Prostate gland (tissue), 2 donors: ENCODE measurements around the gene OR2K2. TPM values are rescaled to one million over a fixed set of nuclear protein-coding genes. Genes with fewer than 3 reads are reported as not detected.

Source experiments
- DNase-seq: peaks from one replicate; pipeline ENCODE4 v3.0.0-alpha.2; 2019; ENCODE audit warnings: low spot score
- H3K27ac ChIP-seq, 2 donors: fragments of 200-600 bp; sonication (generic); 2 replicates each; pipeline ENCODE4 v1.5.1; 2017 to 2019
- H3K27me3 ChIP-seq: fragments of 200-600 bp; sonication (generic); replicated peaks from 2 replicates; pipeline ENCODE4 v1.5.1; 2019; ENCODE audit not compliant: insufficient read depth
- H3K36me3 ChIP-seq, 2 donors: fragments of 200-600 bp; sonication (generic); 1 replicate in 1 of 2; 2 replicates in 1 of 2; pipeline versions ENCODE4 v1.5.1 to v1.8.1; 2017 to 2019
- H3K4me1 ChIP-seq: fragments of 200-600 bp; sonication (generic); replicated peaks from 2 replicates; pipeline ENCODE4 v1.5.1; 2019
- H3K4me3 ChIP-seq, 2 donors: fragments of 200-600 bp; sonication (generic); 2 replicates each; pipeline ENCODE4 v1.5.1; 2017 to 2019
- H3K9me3 ChIP-seq: fragments of 200-600 bp; sonication (generic); 2 replicates; pipeline ENCODE4 v1.5.1; 2017
- CTCF ChIP-seq, 4 experiments: fragments of 200-600 bp in 2 of 4; fragments of 450-650 bp in 2 of 4; sonication (generic) in 2 of 4; IDR thresholded peaks; 1 replicate in 3 of 4; 2 replicates in 1 of 4; pipeline ENCODE4 v1.5.1; 2016 to 2019; ENCODE audit warnings: antibody characterized with exemption in 4 of 4, mild to moderate bottlenecking in 2 of 4, moderate library complexity in 2 of 4
- POLR2A ChIP-seq: fragments of 450-650 bp; IDR thresholded peaks from one replicate; pipeline ENCODE4 v1.6.1; 2016; ENCODE audit warnings: antibody characterized with exemption, mild to moderate bottlenecking
- POLR2AphosphoS5 ChIP-seq: sonication (generic); formaldehyde crosslinking; IDR thresholded peaks from one replicate; pipeline ENCODE4 v1.6.1; 2017; ENCODE audit warnings: antibody characterized with exemption
- WGBS: methylation state at CpG from one replicate; pipeline ENCODE4 v1.1.5; 2018; 5-methylcytosine and 5-hydroxymethylcytosine counted together
- intact Hi-C: fragments of 100-400 bp; cut with DNase I; formaldehyde crosslinking; loops from one replicate; pipeline ENCODE4 v1.14.2; 2022
- total RNA-seq, 2 donors: library from RNA; depleted of rRNA; stranded (reverse); fragments of >200 nt; gene quantifications; one replicate each; pipeline ENCODE4 v1.1.0, GENCODE V29; 2016

OR2K2 gene
- total RNA-seq, 2 donors from 2014 or later = not detected

- DNase-seq = peak; percentile 24
- Histone ChIP-seq H3K9me3 (no peaks in the 10 kb centered on the region), H3K4me1 (no peaks in the 10 kb centered on the region), H3K27me3 (no peaks in the 10 kb centered on the region), H3K4me3 (no peak overlapping the region), H3K27ac (peak overlapping the region in 1 of 2 donors; percentile 4), H3K36me3 (no peaks in the 10 kb centered on the region)
- TF ChIP-seq POLR2A (no peak), CTCF (IDR thresholded peaks at IDR 0.05) (peak; percentile 79 to 93 (median 92)), POLR2AphosphoS5 (peak; percentile 28)
- 12% methylated on average over 6 of the region's 6 CpGs for WGBS
- intact Hi-C loops = loop anchor here (2.0 to 5.0 kb wide), 2 partner anchors 262 to 660 kb away; partner anchors contain the start of gene LPAR1
These were observed 31.1 kb downstream of the OR2K2 start for GRCh38 chr9:111298731-111299598.

GRCh38 chr9:111298111-111298510, 31.9 kb downstream of the OR2K2 start:
- TF ChIP-seq CTCF (IDR thresholded peaks at IDR 0.05) (no peak), POLR2AphosphoS5 (no peak), POLR2A (no peak)
- intact Hi-C loops = loop anchor here (2.0 to 5.0 kb wide), 2 partner anchors 261 to 659 kb away; partner anchors contain the start of gene LPAR1

GRCh38 chr9:111297066-111297824, 32.8 kb downstream of the OR2K2 start:
- H3K27ac ChIP-seq = no peak overlapping the region
- no peaks in the 10 kb centered on the region for H3K27me3 ChIP-seq
- H3K36me3 ChIP-seq = no peaks in the 10 kb centered on the region
- H3K9me3 ChIP-seq = no peaks in the 10 kb centered on the region
- no peaks in the 10 kb centered on the region for H3K4me1 ChIP-seq
- H3K4me3 ChIP-seq = no peak overlapping the region
- intact Hi-C loops = loop anchor here (2.0 to 5.0 kb wide), 2 partner anchors 260 to 664 kb away; partner anchors contain the start of gene LPAR1
- no peak for DNase-seq
- no peak for TF ChIP-seq POLR2A
- no peak for TF ChIP-seq CTCF (IDR thresholded peaks at IDR 0.05)
- TF ChIP-seq POLR2AphosphoS5 = no peak
- WGBS = 92% methylated on average over 2 of the region's 2 CpGs

More at GRCh38 chr9:111298111-111298510, 31.9 kb downstream of the OR2K2 start:
- H3K4me1 ChIP-seq = no peaks in the 10 kb centered on the region
- no peak for DNase-seq
- no peak overlapping the region for H3K27ac ChIP-seq
- H3K27me3 ChIP-seq = no peaks in the 10 kb centered on the region
- H3K9me3 ChIP-seq = no peaks in the 10 kb centered on the region
- H3K36me3 ChIP-seq = no peaks in the 10 kb centered on the region
- no peak overlapping the region for H3K4me3 ChIP-seq
- 87% methylated on average over 6 of the region's 6 CpGs for WGBS

GRCh38 chr9:111294691-111295451, 35.2 kb downstream of the OR2K2 start:
- no peak for TF ChIP-seq POLR2A
- 60% methylated on average over 2 of the region's 2 CpGs for WGBS
- no peaks in the 10 kb centered on the region for H3K9me3 ChIP-seq
- DNase-seq = no peak
- intact Hi-C loops = loop anchor here (5.0 kb wide), 1 partner anchor 258 kb away; the partner anchor contains the start of gene LPAR1
- H3K27me3 ChIP-seq = no peaks in the 10 kb centered on the region
- H3K4me3 ChIP-seq = no peak overlapping the region
- no peak overlapping the region for H3K27ac ChIP-seq
- H3K4me1 ChIP-seq = no peaks in the 10 kb centered on the region
- H3K36me3 ChIP-seq = no peaks in the 10 kb centered on the region
